Thyroid gland (tissue), 4 donors: Measurements from ENCODE around the gene TRMT1L. TPM values are rescaled to one million over a fixed set of nuclear protein-coding genes. Genes with fewer than 3 reads are reported as not detected.

Source experiments
- DNase-seq, 2 donors: peaks; one replicate each; pipeline ENCODE4 v3.0.0-alpha.2; 2019
- H3K27ac ChIP-seq, 3 donors: fragments of 200-600 bp; sonication (generic); 1 replicate in 2 of 3; 2 replicates in 1 of 3; pipeline ENCODE4 v1.5.1; 2016 to 2019; ENCODE audit warnings: mild to moderate bottlenecking in 1 of 3, moderate library complexity in 1 of 3
- H3K27me3 ChIP-seq: fragments of 200-600 bp; sonication (generic); one replicate; pipeline ENCODE4 v1.5.1; 2019
- H3K36me3 ChIP-seq, 2 donors: fragments of 200-600 bp; sonication (generic); one replicate each; pipeline ENCODE4 v1.5.1; 2016 to 2019
- H3K4me1 ChIP-seq, 2 donors: fragments of 200-600 bp; sonication (generic); one replicate each; pipeline ENCODE4 v1.5.1; 2017 to 2019
- H3K4me3 ChIP-seq, 3 donors: fragments of 200-600 bp; sonication (generic); replicated peaks in 1 of 3; 1 replicate in 2 of 3; 2 replicates in 1 of 3; pipeline ENCODE4 v1.5.1; 2016; ENCODE audit warnings: mild to moderate bottlenecking in 1 of 3
- H3K9me3 ChIP-seq: fragments of 200-600 bp; sonication (generic); one replicate; pipeline ENCODE4 v1.5.1; 2017
- CTCF ChIP-seq, 6 experiments: fragments of 200-600 bp in 3 of 6; fragments of 450-650 bp in 3 of 6; sonication (generic) in 3 of 6; IDR thresholded peaks; one replicate each; pipeline ENCODE4 v1.5.1; 2016 to 2019; ENCODE audit warnings: antibody characterized with exemption in 6 of 6, mild to moderate bottlenecking in 2 of 6, inconsistent platforms in 1 of 6, moderate library complexity in 1 of 6
- POLR2A ChIP-seq, 2 donors: fragments of 450-650 bp; IDR thresholded peaks; one replicate each; pipeline ENCODE4 v1.6.1; 2017; ENCODE audit warnings: antibody characterized with exemption in 2 of 2, mild to moderate bottlenecking in 2 of 2, moderate library complexity in 1 of 2
- WGBS, 2 donors: methylation state at CpG; one replicate each; pipeline ENCODE4 v1.1.5; 2017; 5-methylcytosine and 5-hydroxymethylcytosine counted together
- intact Hi-C: fragments of 100-400 bp; cut with DNase I; formaldehyde crosslinking; loops from one replicate; pipeline ENCODE4 v1.15.1; 2023
- total RNA-seq, 4 donors: library from RNA; depleted of rRNA; stranded (reverse); fragments of >200 nt; gene quantifications; one replicate each; pipeline ENCODE4 v1.2.3, GENCODE V29; 2016

Gene TRMT1L
- total RNA-seq, 4 donors from 2014 or later, result 25.2 to 31.7 (median 27.1) TPM

GRCh38 chr1:185129708-185130107 lies 27.0 kb downstream of the TRMT1L start:
- H3K36me3 ChIP-seq, result peaks cover 16 to 17% of the 10 kb centered on the region in 2 donors
- no peak overlapping the region for H3K4me3 ChIP-seq
- H3K9me3 ChIP-seq, result no peaks in the 10 kb centered on the region
- WGBS, 2 donors, result 92 to 93% methylated on average over 2 of the region's 2 CpGs
- DNase-seq, result no peak
- no peaks in the 10 kb centered on the region for H3K27me3 ChIP-seq
- no peak overlapping the region for H3K27ac ChIP-seq
- intact Hi-C loops, result no loop called here
- no peak for TF ChIP-seq POLR2A (IDR thresholded peaks at IDR 0.05)
- no peak for TF ChIP-seq CTCF (IDR thresholded peaks at IDR 0.05)
- H3K4me1 ChIP-seq, result no peaks in the 10 kb centered on the region

DNA sequence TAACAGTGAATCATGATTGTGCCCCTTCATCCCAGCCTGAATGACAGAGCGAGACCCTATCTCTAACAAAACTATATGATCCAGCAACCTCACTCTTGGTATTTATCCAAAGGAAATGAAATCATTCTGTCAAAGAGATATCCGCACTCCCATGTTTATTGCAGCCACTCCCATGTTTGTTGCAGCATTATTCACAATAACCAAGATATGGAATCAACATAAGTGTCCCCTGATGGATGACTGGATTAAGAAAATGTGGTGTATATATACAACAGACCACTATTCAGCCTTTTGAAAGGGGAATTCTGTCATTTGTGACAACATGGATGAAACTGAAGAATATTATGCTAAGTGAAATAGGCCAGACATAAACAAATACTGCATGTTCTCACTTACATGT lies 44.4 kb downstream of the TRMT1L start:
- no peak overlapping the region for H3K4me3 ChIP-seq
- intact Hi-C loops, result no loop called here
- 84 to 91% methylated on average over 2 of the region's 2 CpGs for WGBS, 2 donors
- H3K9me3 ChIP-seq, result no peaks in the 10 kb centered on the region
- no peaks in the 10 kb centered on the region for H3K4me1 ChIP-seq
- H3K27me3 ChIP-seq, result no peaks in the 10 kb centered on the region
- H3K27ac ChIP-seq, result no peak overlapping the region
- TF ChIP-seq POLR2A (IDR thresholded peaks at IDR 0.05) (no peak), CTCF (IDR thresholded peaks at IDR 0.05) (no peak)
- DNase-seq, result no peak
- H3K36me3 ChIP-seq, result no peaks in the 10 kb centered on the region

- Histone ChIP-seq H3K9me3 (no peaks in the 10 kb centered on the region), H3K27ac (no peak overlapping the region), H3K4me3 (no peak overlapping the region), H3K4me1 (no peaks in the 10 kb centered on the region), H3K27me3 (no peaks in the 10 kb centered on the region), H3K36me3 (no peaks in the 10 kb centered on the region)
- no peak for TF ChIP-seq CTCF (IDR thresholded peaks at IDR 0.05)
- no peak for TF ChIP-seq POLR2A (IDR thresholded peaks at IDR 0.05)
- no peak for DNase-seq
- intact Hi-C loops, result no loop called here
These were observed 44.9 kb downstream of the TRMT1L start for GRCh38 chr1:185111873-185112272.

DNA sequence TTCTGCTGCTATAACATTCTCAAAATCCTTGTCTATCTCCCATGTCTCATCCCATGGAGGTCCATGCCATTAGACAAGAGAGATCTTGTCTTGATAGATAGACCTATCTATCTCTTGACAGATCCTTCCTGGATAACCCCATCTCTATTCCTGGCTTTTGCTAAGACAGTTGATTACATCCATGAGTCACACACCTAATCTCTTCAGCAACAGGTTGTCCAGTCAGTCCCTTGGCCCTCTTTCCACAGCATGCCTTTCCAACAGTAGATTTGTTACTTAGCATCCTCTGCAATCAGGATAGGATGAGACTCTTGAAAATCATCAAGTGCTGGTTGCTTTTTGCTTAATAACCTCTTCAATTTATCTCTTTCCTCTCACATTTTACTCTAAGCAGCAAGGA lies 46.6 kb downstream of the TRMT1L start:
- no peak overlapping the region for H3K27ac ChIP-seq
- TF ChIP-seq CTCF (IDR thresholded peaks at IDR 0.05) (no peak), POLR2A (IDR thresholded peaks at IDR 0.05) (no peak)
- no peaks in the 10 kb centered on the region for H3K4me1 ChIP-seq
- H3K9me3 ChIP-seq, result no peaks in the 10 kb centered on the region
- H3K27me3 ChIP-seq, result no peaks in the 10 kb centered on the region
- no peak for DNase-seq
- no peaks in the 10 kb centered on the region for H3K36me3 ChIP-seq
- no peak overlapping the region for H3K4me3 ChIP-seq
- intact Hi-C loops, result no loop called here

GRCh38 chr1:185108321-185108720 lies 48.4 kb downstream of the TRMT1L start:
- Histone ChIP-seq H3K27me3 (no peaks in the 10 kb centered on the region), H3K36me3 (no peaks in the 10 kb centered on the region), H3K9me3 (no peaks in the 10 kb centered on the region), H3K4me3 (no peak overlapping the region), H3K27ac (no peak overlapping the region), H3K4me1 (no peaks in the 10 kb centered on the region)
- TF ChIP-seq POLR2A (IDR thresholded peaks at IDR 0.05), result no peak
- no peak for TF ChIP-seq CTCF (IDR thresholded peaks at IDR 0.05)
- no peak for DNase-seq
- intact Hi-C loops, result no loop called here
